SIG-M5 treated with dmso at 0.1 percent for 504 hours (cell line): ENCODE results near the gene TWF1.
"Not testable (repeated sequence)": the region's sequence is repeated elsewhere in the genome, so short reads cannot be mapped to it uniquely, and the experiment has no call there.

Experiments used
- DNase-seq: peaks from one replicate; lab custom pipeline; 2025; ENCODE audit not compliant: unreplicated experiment; lab: John Stamatoyannopoulos, UW

TWF1 gene

DNA sequence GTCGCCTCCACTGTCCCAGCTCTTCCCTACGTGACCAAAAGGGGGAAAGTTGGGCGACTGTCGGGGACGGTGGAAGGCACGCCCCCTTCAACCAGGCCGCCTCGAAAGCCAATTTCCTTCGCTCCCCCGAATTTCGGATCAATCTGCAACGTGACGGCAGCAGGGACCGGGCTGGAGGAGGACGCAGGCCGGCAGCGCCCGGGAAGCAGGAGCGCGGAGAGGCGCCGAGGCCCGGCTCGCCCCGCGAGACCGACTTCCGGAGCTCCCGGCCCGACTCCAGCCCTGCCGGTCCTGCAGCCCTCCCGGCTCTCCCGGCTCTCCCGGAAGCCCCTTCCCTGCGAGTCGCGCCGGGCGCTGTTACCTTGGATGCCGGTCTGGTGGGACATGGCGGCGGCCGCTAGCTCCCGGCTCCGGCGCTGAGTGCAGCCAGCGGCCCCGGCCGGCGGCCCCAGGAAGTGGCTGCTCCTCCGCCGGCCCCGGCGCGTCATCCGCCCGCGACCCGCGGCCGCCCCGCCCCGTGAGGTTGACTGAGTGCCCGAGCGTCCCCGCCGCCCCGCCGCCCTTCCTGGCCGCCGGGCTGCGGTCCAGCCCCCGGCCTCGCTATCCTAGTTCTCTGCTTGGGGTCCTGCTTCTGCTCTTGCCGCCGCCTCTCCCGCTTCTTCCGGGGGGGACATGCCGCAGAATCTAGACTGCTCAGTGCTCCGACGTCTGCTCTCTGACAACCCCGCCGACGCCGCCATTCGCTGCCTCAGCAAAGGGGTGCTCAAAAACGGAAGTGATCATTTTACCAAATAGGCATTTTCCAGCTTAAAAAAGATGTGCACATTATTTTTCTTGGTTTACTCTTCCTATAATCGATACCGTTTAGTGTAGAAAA lies at the start of gene TWF1:
Gene TWF1 (minus strand): TSS at position 458 of the 877 bp plus-strand sequence. CDS start 72 bp downstream, at position 386.
- DNase-seq = peak; percentile 85

DNA sequence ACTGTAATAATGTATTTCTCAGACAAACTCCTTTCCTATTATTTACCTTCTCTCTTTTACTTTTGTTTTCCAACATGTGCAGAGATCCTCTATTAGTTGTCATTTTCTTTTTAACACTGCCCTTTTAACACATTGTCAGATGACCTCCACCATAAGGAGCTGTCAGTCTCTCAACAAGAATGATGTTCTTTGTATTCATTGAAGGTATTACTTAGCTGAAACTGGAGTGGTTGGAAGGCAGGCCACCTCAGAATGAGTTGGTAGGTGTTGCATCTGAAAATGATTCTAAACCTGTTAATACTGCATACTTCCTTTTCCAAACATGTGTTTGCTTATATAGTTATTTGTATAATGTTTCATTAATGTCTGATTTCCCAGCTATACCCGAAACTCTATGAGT lies 46.6 kb upstream of the TWF1 start:
- no peak for DNase-seq

DNA sequence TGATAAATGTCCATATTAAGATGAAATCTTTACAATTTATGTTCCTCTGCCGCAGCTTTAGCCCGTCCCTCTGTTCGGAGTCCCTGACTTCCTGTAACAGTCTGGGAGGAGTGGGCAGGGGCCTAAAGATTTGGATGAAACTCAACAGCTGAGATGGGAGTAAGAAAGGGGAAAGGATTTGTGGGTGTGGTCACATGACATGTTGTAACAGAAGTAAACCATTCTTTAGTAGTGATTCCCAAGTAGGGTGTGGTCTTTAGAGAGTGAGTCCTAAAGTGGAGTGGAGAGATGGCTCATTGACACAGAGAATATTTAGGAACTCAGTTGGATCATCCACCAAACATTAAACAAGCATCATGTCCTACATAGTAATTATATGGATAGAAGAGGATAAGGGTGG lies 42.7 kb upstream of the TWF1 start:
- no peak for DNase-seq

DNA sequence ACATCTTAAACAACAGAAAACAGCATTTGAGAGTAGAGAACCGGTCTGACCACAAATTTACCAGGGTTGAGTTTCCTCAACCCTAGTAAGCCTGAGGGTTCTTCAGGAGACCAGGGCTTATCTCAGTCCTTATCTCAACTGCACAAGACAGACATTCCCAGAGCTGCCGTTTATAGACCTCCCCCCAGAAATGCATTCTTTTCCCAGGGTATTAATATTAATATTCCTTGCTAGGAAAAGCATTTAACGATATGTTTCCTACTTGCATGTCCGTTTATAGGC lies 42.0 kb upstream of the TWF1 start:
- no peak for DNase-seq

DNA sequence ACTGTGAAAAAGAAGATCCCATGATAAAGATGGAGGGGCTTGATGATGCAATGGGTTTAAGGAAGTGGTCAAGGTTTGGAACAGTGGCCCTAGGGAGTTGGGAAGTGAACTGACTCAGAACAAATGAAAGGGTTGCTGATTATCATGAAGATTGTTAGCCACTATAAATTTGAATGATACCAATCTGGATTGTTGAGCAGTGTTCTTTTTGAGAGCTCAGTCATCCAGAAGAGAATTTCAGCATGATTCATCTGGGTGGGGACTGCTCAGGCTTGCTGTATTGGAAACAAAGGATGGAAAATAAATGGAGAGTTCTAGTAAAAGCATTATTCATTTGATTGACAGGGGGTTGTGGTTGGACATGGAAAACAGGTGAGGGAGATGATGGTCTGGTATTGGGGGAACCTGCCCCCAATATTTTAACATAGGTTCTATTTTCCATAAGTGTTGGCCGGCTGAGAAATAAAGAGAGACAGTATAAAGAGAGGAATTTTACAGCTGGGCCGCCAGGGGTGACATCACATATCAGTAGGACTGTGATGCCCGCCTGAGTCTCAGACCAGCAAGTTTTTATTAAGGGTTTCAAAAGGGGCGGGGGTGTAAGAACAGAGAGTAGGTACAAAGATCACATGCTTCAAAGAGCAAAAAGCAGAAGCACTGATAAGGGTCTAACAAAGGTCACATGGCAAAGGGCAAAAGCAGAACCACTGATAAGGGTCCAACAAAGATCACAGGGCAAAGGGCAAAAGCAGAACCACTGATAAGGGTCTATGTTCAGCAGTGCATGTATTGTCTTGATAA lies 41.5 kb upstream of the TWF1 start:
- not testable (repeated sequence) for DNase-seq

DNA sequence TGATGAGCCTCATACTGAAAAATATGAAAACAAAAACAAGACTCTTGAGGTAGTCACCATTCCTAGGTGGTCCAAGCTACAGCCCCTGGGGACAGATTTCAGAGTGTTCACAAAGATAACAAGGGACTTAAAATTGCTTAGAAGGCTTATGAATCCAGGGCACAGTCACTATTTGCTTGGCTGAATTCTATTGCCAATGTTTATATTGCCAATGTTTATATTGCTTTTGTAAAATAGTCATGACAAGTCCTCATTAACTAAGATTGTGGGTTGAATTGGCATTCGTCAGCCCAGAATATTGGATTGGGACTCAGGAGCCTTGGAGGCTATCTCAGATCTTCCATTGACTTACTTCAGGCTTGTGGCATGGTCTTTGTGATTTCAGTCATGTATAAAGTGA lies 36.1 kb upstream of the TWF1 start:
- no peak for DNase-seq

DNA sequence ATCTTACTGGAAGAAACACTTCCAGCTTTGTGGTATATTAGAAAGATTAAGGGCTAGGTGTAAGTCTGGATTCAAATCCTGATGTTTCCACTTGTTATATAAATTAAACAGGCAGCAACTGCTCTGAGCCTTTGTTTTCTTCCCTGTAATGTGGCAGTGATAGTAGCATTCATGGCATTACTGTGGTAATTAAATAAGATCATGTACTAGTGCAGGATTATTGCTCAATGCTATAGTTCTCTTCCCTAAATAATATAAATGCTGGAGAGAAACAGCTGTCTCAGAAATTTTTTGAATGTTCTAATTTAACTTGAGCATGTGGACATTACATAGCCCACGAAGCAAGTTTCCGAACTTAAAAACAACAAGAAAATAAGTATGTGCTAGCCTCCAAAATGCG lies 35.1 kb upstream of the TWF1 start:
- no peak for DNase-seq

DNA sequence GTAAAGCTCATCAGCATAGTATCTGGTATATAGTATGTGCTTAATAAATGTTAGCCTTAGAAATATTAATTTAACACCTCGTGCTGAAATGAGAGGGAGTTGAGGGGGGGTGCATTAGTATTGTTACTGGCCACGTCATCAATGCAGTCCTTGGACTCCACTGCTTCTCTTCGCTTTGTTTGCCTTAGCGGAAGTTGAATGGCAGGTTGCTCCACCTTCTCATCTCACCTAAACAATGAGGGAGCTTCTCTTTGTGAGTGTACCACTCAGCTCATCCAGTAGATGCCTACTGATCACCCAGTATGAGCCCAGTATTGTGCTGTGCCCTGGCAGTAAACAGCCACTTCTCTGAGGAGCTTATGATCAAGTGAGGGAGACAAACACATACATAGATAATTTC lies 34.2 kb upstream of the TWF1 start:
- no peak for DNase-seq

DNA sequence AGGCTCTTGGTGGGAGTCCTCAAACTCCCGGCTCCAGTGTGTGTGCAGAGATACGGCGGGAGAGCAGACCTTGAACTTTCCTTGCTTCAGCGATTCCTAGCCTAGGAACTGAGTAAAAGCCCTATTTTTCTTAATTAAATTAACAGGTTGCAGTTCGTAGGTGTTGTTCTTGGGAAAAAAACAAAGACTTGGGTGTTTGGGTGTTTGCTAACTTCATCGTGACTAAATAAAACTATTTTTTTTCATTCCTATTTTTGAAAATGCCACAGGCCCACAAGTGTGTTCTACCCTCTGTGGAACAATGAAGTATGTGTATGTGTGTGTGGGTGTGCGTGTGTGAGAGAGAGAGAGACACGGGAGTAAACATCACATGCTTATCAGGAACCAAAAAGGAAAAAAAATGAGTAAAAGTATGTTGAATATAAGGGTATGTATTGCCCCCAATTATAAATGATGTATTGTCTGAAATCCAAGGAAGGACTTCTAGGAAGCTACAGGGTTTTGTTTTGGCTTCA lies 30.4 kb upstream of the TWF1 start:
- no peak for DNase-seq

DNA sequence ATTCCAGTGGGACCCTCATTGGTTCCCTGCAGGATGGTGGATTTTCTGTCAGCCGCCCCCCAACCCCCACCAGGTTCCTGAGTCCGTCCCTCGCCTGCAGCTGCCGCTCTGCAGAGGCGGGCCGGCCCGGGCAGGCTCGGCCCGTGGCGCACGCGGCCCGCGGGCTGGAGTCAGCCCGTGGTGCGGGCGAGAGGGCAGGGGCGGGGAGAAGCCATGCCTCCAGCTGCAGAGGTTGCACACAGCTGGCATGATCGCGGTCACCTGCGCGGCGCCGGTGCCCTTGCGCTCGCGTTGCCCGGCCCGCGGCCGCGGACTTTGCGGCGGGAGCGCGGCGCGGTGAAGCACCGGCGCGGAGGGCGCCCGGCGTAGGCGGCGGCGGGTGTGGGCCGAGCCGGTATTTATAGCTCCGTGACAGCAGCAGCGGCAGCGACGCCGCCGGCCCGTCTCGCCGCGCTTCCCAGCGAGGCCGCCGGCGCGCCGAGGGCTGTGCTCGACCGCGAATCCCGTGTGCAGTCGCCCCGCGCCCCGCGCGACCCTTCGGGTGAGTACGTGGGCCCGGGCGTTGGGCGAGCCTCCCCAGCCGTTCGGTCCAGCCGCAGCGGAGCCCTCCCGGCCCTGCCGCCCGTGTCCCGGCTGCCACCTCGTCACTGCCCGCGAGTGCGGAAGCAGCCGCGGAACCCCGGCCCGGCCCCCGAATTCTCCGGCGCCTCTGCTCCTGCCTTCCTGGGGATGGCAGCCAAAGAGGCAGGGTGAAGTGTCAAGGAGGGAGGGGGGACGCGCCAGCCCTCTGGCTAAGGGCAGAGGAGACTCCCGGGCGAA lies 29.7 kb upstream of the TWF1 start, which contains the start of gene TMEM117:
Gene TMEM117 (plus strand): TSS at position 426 of the 819 bp plus-strand sequence.
- peak; percentile 38 for DNase-seq

DNA sequence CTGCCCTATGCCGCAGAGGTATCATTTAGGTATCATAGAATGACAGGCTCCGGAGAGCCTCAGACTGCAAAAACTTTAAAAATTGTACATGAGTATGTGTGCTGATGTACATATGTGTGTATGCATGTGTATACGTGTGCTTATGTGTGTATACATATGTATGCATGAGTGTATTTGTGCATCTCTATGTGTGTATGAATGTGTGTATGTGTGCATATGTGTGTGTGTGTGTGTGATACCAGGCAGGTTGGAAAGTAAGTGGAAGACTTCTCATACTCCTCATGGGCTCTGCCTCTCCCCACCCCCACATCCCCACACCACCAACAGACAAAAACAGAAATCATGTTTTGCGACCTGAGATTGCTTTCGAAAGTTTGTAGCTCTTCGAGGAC lies 29.1 kb upstream of the TWF1 start:
- no peak for DNase-seq

DNA sequence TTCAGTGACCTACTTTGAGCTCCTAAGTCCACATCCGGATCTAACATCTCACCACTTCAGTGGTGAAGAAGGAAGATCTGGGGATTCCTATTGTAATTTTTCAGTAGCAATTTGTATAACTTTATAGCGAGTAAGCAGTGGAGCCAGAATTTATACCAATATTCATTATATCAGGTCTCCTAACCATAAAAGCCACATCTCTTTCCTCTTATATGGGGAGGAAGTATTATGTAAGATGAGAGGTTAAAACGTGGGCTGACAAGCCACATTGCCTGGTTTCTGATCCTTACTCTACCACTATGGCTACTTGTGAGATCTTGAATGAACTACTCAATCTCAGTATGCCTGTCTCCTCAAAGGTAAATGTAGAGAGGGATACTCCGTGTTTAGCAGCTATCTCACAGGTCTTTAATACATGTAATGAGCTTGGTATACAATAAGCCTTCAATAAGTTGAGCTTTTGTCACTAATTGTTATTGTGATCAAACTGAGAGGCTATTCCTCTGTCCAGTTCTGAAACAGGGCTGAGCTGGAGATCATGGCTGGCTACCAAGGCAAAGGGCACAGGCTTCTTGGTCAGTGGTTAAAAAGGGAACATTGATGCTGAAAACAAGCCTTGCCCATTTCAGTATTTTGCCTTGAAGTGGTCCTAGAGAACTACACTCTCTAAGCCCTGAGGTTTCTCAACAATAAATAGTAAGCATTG lies 26.5 kb upstream of the TWF1 start:
- peak; percentile 74 for DNase-seq

DNA sequence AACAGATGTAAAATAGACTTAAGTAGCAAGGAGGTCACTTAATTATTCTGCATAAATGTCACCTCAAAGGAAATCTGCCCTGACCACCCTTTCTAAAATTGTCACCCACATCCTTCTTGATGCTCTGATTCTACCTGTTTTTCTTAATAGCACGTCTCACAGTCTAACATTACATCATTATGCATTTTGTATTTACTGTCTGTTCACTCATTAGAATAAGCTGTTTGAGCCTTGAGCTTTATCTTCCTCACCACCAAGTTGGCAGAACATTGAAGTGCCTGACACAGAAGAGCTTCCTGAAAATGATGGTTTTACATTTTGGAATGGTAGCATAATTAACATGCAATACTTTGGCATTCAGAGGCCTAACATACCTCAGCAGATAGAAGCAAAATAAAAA lies 21.0 kb upstream of the TWF1 start:
- no peak for DNase-seq

DNA sequence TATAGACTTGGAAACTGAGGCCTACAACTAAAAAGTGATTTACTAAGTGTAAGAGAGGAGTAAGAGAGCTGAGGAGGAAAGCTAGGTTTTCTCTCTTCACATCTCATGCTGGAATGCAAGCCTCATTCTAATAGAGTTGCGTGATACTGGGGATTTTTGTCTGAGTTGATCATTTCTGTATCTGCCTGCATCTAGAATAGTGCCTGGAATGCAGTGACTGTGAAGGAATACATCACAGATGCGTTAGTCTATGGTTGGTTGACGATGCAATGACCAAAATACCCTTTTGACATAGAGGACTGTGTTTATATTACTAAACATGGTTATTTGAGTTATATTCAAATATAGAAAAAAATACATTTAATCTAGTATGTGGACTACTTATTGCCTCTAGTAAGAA lies 20.6 kb upstream of the TWF1 start:
- DNase-seq = no peak

DNA sequence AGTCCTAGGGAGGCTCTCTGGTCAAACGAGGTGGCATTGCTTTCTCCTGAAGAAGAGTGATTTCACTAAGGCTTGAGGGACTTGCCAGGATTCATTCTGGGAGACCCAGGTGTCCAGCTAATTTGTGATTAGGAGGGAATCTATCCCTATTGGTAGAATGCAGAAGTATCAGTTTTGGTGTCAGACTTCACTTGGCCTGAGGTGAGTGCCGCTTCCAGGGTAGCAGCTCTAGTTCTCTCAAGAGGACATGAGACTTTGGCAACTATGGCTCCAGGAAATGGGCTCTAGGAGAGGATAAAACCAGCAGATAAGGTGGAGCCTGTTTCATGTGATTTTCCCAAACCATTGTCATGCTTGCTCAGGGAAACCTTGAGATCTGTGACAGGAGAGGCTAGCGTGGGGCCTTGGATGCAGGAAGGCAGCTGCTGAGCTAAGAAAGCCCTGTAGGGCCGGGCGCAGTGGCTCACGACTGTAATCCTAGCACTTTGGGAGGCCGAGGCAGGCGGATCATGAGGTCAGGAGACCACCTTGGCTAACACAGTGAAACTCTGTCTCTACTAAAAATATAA lies 18.2 kb upstream of the TWF1 start:
- DNase-seq = no peak

DNA sequence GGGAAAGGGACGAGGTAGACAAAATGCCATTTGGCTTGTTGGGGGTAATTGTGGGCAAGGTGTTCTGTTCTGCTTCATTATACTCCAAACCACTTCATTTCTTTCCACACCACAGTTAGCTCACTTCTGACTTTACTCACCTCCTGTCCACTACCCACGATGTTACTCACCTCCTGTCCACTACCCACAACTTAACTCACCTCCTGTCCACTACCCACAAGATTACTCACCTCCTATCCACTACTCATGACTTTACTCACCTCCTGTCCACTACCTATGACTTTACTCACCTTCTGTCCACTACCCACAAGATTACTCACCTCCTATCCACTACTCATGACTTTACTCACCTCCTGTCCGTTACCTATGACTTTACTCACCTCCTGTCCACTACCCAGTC lies 10.1 kb upstream of the TWF1 start:
- no peak for DNase-seq

DNA sequence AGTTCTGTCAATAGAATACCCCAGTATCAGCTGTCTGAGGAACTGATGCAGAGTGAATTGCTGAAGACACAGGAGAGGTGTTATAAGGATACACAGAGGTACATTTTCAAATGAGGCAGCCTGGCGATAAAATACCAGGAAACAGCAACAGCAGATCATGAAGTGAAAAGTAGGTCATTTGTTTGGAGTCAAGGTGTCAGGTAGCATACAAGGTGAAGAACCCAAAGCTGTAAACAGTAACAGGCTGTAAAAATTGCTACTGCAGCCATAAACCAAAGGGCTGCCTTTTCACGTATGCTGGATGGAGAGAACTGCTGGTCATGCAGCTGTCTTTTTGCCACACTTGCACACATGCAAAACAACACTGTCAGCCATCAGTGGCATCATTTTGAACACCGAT lies 9.3 kb upstream of the TWF1 start:
- DNase-seq = no peak

DNA sequence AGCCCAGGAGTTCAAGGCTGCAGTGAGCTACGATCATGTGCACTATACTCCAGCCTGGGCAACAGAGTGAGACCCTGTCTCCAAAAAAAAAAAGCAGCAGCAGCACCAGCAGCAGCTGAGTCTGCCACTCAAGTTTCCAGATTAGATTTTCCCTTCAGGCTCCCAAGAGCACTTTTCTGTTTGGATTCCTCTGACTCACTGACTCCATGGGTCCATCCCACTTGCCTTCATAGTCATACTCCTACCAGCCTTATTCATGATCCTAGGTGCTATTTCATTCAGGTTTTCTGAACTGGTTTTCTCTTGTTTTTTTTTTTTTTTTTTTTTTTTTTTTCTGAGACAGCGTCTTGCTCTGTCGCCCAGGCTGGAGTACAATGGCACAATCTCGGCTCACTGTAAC lies 6.8 kb upstream of the TWF1 start:
- no peak for DNase-seq

DNA sequence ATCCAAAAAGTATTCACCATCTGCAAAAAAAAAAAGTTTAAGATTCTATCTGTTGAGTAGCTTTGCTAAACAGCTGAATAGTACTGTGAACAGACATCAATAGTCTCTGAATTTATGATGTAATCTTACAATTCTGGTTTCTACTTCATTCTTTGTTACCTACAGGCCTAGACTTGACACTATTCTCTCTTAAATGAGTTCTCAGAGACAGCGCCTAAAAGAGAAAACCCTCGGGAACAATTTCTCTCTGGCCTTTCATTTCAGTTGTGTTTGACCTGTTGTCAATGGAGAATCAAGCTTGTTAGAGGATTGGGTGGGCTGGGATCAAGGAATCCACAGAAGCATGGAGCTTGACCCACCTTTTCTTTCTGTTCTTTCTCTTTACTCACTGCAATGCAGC lies 5.9 kb upstream of the TWF1 start:
- no peak for DNase-seq

DNA sequence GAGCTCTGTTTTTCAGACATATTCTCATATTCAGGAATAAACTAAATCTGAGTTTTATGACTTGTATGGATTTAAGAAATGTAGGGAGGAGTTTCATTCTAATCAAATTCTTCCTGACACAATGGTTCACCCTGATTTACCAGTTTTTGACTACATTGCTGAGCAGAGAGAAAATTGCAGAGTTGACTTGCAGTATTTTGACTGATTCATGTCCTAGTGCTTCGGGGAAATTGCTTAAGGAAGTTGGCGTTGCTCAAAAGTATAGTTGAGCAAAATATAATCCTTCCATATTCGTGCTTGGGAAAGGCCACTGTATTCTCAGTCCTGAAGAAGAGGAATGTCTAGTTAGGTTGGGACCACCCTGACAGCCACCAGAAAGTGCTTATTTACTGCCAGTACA lies 1.3 kb upstream of the TWF1 start:
- DNase-seq = no peak

DNA sequence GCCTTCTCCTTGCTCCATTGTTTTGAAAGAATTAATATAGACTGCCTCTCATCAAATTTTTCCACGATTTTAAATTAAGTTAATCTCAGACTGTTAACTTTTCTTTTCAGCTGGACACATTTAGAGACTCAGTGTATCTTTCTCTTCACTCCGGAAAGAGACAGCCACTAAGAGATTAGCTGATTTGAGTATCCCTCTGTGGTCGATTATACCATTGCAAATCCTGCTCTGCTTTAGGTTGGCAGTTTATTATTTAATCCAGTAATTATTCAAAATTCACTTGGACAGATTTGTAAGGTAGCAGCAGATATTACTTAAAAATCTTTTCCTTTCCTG lies 588 bp upstream of the TWF1 start:
- DNase-seq = no peak
